ENCODE measurements around the gene RNF115.
"Not testable (repeated sequence)": the region's sequence is repeated elsewhere in the genome, so short reads cannot be mapped to it uniquely, and the experiment has no call there.

RNF115 gene

GRCh38 chr1:145827966-145828365 lies 4.1 kb upstream of the RNF115 start:
- DNase-seq (ENCODE audit: low spot score), result no peak

- DNase-seq (ENCODE audit: low spot score), result no peak
Observed at GRCh38 chr1:145826030-145826429, 2.1 kb upstream of the RNF115 start.

- DNase-seq (ENCODE audit: low spot score), result no peak
Observed at GRCh38 chr1:145824499-145824842, 576 bp upstream of the RNF115 start.

GRCh38 chr1:145822779-145823331 lies 1.0 kb downstream of the RNF115 start:
- DNase-seq (ENCODE audit: low spot score), result not testable (repeated sequence)

GRCh38 chr1:145818095-145818494 lies 5.8 kb downstream of the RNF115 start:
- not testable (repeated sequence) for DNase-seq (ENCODE audit: low spot score)

- DNase-seq (ENCODE audit: low spot score), result not testable (repeated sequence)
Observed at GRCh38 chr1:145812977-145813810, 10.7 kb downstream of the RNF115 start.

DNA sequence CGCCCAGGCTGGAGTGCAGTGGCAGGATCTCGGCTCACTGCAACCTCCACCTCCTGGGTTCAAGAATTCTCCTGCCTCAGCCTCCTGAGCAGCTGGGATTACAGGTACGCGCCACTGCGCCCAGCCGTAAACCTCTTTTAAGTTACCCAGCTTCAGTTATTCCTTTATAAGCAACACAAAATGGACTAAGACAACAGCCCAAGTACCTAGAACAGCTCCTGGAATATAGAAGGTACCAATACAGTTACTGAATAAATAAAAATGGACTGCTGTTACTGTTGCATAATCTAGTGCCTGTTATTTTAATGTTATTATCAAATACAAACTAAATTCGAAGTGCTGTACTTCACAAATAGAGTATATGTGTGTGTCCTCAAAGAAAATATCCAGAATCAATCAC lies 17.1 kb downstream of the RNF115 start:
- no peak for DNase-seq (ENCODE audit: low spot score)

DNA sequence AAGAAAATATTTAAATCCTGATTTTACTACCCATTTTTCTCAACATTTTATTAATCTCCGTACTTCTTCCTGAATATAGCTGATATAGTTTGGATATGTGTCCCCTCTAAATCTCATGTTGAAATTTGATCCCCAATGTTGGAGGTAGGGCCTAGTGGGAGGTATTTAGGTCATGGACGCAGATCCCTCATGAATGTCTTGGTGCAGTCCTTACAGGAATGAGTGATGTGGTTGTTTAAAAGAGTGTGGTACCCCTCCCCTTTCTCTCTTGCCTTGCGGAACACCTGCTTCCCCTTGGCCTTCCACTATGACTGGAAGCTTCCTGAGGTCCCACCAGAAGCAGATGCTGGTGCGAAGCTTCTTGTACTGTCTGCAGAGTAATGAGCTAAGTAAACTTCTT lies 17.5 kb downstream of the RNF115 start:
- DNase-seq (ENCODE audit: low spot score), result no peak

GRCh38 chr1:145805057-145805456 lies 18.8 kb downstream of the RNF115 start:
- DNase-seq (ENCODE audit: low spot score), result no peak

DNA sequence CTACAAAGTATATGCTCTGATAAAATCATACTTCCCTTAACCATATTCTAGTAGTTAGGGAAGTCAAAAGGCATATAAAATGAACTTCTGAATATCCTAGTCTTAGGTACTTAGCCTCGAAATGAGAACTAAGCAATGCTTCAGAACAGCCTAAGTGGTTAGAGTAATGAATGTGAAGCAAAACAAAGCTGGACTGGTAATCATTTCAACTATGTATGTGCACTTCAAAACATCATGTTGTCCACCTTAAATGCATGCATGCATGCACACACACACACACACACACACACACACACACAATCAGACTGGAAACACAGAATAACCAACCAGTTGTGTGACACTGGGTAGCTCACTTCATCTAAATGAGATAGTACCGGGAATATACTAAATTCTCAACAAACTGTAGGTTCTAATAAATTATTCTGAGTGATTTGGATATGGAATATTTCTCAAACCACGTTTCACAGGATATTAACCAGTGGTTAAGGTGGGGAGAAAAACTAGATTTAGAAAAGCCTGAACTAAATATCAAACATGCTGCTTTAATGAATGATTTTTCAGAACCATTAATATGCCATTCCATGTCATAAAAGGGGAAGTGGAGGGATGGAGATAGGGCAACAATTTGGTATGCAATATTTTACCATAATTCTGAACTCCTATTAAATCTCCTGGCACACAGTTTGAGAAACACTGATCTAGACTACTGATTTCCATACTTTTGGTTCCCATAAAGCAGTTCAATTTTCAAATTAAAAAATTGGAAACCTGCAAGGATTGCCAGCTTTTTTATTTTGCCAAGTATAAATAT lies 19.5 kb downstream of the RNF115 start:
- DNase-seq (ENCODE audit: low spot score), result no peak

DNA sequence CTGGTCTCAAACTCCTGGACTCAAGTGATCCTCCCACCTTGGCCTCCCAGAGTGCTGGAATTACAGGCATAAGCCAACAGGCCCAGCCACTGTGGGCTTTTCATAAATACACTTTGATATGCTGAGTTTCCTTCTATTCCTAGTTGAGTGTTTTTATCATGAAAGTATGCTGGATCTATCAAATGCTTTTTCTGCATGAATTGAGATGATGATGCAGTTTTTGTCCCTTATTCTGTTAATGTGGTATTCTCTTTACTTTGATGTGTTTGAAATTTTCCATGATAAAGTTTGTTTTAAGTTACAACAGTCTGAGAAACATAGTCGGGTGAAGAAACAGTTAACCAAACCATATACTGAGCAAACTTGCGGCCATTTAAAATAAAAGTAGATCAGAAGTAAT lies 24.1 kb downstream of the RNF115 start:
- DNase-seq (ENCODE audit: low spot score), result no peak

DNA sequence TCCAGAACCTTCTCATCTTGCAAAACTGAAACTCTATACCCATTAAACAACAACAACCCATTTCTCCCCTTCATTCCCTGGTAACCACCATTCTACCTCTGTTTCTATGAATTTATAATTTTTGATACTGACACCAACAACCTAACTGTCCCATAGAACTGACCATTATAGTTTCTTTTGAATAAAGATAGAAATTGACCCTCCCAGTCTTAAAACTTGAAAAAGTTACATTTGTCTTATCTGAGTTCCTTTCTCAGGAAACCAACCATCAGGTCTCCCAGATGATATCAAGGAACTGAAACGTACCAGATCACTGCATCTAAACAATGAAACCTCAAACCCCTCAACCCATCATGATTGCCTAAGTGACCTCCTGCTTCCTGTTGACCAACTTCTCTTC lies 27.1 kb downstream of the RNF115 start:
- no peak for DNase-seq (ENCODE audit: low spot score)

DNA sequence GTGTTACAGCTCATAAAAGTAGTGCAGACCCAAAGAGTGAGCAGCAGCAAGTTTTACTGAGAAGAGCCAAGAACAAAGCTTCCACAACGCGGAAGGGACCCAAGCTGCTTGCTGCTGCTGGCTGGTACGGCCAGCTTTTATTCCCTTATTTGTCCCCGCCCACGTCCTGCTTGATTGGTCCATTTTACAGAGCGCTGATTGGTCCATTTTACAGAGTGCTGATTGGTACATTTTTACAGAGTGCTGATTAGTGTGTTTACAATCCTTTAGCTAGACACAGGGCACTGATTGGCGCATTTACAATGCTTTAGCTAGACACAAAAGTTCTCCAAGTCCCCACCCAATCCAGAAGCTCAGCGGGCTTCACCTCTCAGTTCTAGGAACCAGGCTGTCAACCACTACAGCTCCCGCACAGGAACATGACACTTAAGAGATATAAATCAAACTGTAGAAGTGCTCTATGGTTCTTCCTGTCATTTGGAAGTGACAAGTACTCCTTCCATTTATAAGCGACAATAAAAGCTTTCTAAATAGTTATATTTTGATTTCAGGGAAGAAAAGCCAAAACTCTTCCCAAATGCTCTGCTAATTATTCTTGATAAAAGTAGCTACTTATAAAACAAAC lies 28.5 kb downstream of the RNF115 start:
- DNase-seq (ENCODE audit: low spot score), result no peak

GRCh38 chr1:145792484-145792883 lies 31.4 kb downstream of the RNF115 start:
- DNase-seq (ENCODE audit: low spot score), result no peak

- DNase-seq (ENCODE audit: low spot score), result not testable (repeated sequence)
Observed at GRCh38 chr1:145791860-145792259, 32.0 kb downstream of the RNF115 start.

DNA sequence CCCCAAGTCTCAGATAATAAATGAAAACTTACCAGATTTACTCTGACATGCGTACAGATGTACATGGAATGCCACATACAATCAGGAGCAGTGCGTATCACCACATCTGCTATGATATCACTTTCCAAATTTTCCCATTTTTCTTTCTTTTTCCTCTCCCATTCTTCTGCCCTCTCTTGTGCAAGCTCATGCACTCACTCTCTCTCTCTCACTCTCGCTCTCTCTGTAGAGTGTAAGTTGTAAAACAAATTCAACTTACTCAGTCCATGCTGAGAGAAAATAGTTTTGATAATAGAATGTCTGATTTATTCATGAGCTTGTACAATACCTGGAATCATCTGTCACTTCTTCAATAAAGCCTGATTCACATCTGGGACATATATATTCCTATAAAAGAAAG lies 35.3 kb downstream of the RNF115 start:
- DNase-seq (ENCODE audit: low spot score), result no peak

GRCh38 chr1:145786271-145786670 lies 37.6 kb downstream of the RNF115 start:
- no peak for DNase-seq (ENCODE audit: low spot score)

GRCh38 chr1:145785547-145785946 lies 38.3 kb downstream of the RNF115 start:
- no peak for DNase-seq (ENCODE audit: low spot score)

DNA sequence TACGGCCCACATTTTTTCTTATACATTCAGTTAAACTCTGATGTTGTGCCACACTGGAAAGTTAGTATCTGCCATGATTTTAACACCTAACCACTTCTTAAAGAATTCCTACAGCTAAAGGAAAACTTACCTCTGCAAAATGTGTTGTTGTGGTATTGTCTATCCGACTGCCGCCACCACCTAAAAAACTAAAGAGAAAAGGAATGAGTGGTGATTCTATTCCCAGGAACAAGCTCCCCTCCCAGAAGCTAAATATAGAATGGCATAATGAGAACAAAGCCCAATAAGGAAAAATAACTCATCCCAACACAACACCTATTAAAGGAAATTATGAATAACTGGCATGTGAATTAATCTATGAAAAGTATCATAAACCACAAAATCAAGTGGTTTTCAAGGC lies 39.5 kb downstream of the RNF115 start:
- no peak for DNase-seq (ENCODE audit: low spot score)

DNA sequence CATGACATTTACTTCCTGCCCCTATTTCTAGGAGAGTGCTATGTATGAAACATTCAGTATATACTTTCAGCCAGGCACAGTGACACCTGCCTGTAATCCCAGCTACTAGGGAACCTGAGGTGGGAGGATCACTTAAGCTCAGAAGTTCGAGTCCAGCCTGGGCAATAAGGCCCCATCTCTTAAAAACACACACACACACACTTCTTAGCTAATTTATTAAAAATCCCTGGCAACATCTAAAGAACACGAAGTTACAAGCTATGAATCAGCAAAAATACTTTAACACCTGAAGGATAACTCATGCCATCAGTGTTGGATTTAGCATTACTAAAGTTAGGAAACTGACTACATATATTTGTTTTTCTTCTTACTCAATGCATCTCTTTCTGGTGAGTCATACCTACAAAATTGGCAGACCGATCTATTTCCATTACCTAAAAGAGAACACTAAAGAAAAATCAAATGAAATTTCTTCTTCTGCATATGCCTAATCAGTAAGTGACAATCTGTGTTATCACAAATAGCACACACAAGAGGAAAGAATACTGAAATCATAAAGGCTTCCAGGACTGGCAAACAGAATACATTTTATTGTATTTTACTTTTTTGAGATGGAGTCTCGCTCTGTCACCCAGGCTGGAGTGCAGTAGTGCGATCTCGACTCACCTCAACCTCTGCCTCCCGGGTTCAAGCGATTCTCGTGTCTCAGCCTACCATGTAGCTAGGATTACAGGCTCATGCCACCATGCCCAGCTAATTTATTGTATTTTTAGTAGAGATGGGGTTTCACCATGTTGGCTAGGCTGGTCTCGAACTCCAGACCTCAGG lies 41.4 kb downstream of the RNF115 start:
- no peak for DNase-seq (ENCODE audit: low spot score)

DNA sequence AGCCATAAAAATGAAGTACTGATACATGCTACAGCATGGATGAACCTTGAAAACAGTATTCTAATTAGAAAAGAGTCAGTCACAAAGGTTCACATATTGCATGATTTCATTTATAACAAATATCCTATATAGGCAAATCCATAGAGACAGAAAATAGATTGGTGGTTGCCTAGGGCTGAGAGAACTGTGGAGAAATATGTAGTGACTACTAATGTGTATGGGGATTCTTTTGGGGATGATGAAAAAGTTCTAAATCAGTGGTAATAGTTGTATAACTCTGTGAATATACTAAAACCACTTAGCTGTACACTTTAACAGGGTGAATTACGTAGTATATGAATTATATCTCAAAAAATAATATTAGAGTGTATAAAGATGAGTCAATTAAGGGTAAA lies 45.8 kb downstream of the RNF115 start:
- no peak for DNase-seq (ENCODE audit: low spot score)

Data from CD4-positive, alpha-beta T cell treated with Interleukin-6 at 100 ng/mL for 8 hours (primary cell).